Stimulated activated CD8-positive, alpha-beta memory T cell treated with anti-CD3 and anti-CD28 coated beads, Interleukin-4, amount 100 ng/mL, for 48 hours (primary cell): ENCODE results near the gene PTGS2.

Experiments used
- DNase-seq: peaks from one replicate; pipeline ENCODE4 v3.0.0-alpha.2; 2020

Gene PTGS2

GRCh38 chr1:186680245-186681061 lies at the start of gene PTGS2:
Gene PTGS2, minus strand, starts transcription at chr1:186680423. Its CDS starts 133 bp downstream, at chr1:186680290.
- DNase-seq: peak; percentile 59

GRCh38 chr1:186722711-186723309 lies 42.6 kb upstream of the PTGS2 start:
- DNase-seq: peak; percentile 29

GRCh38 chr1:186717286-186717685 lies 37.1 kb upstream of the PTGS2 start:
- DNase-seq: no peak

GRCh38 chr1:186715887-186716809 lies 35.9 kb upstream of the PTGS2 start:
- no peak for DNase-seq

- no peak for DNase-seq
Measured at GRCh38 chr1:186710696-186711095, 30.5 kb upstream of the PTGS2 start.

- DNase-seq: no peak
Measured at GRCh38 chr1:186708694-186709097, 28.5 kb upstream of the PTGS2 start.

GRCh38 chr1:186703209-186703766 lies 23.1 kb upstream of the PTGS2 start:
- DNase-seq: no peak

- DNase-seq: no peak
Measured at GRCh38 chr1:186700722-186701121, 20.5 kb upstream of the PTGS2 start.

- DNase-seq: no peak
Measured at GRCh38 chr1:186699519-186699918, 19.3 kb upstream of the PTGS2 start.

GRCh38 chr1:186689907-186690306 lies 9.7 kb upstream of the PTGS2 start:
- DNase-seq: no peak

- no peak for DNase-seq
Measured at GRCh38 chr1:186689376-186689775, 9.2 kb upstream of the PTGS2 start.

GRCh38 chr1:186683652-186684410 lies 3.6 kb upstream of the PTGS2 start:
- no peak for DNase-seq

- no peak for DNase-seq
Measured at GRCh38 chr1:186682736-186683135, 2.5 kb upstream of the PTGS2 start.

GRCh38 chr1:186681801-186682200 lies 1.6 kb upstream of the PTGS2 start:
- DNase-seq: no peak

- no peak for DNase-seq
Measured at GRCh38 chr1:186681121-186681520, 898 bp upstream of the PTGS2 start.

GRCh38 chr1:186679924-186680244 lies 339 bp downstream of the PTGS2 start:
- no peak for DNase-seq

- DNase-seq: no peak
Measured at GRCh38 chr1:186678155-186678554, 2.1 kb downstream of the PTGS2 start.

- no peak for DNase-seq
Measured at GRCh38 chr1:186672596-186672995, 7.6 kb downstream of the PTGS2 start.

GRCh38 chr1:186672131-186672530 lies 8.1 kb downstream of the PTGS2 start:
- DNase-seq: no peak

- DNase-seq: no peak
Measured at GRCh38 chr1:186671136-186671825, 8.9 kb downstream of the PTGS2 start.

GRCh38 chr1:186670297-186671135 lies 9.7 kb downstream of the PTGS2 start:
- no peak for DNase-seq
